Dendritic cell treated with granulocyte-macrophage colony-stimulating factor and Interleukin-4, amounts not matched to agents 40 ng/mL and 50 ng/mL, for 4 days (primary cell): ENCODE data around the gene PI4KB.
"Not testable (repeated sequence)": the region's sequence is repeated elsewhere in the genome, so short reads cannot be mapped to it uniquely, and the experiment has no call there.

ENCODE experiments used
- H3K27ac Mint-ChIP-seq: one replicate; pipeline ENCODE4 v1.8.0; 2022; ENCODE audit warnings: mild to moderate bottlenecking, mixed read lengths
- H3K27me3 Mint-ChIP-seq: one replicate; pipeline ENCODE4 v1.8.0; 2022; ENCODE audit warnings: mild to moderate bottlenecking, mixed read lengths
- H3K36me3 Mint-ChIP-seq: one replicate; pipeline ENCODE4 v1.8.0; 2022; ENCODE audit warnings: low read depth, mixed read lengths
- H3K4me1 Mint-ChIP-seq: one replicate; pipeline ENCODE4 v1.8.0; 2022; ENCODE audit warnings: low read depth, mixed read lengths
- H3K4me3 Mint-ChIP-seq: one replicate; pipeline ENCODE4 v1.8.0; 2022; ENCODE audit warnings: mild to moderate bottlenecking, moderate library complexity, mixed read lengths
- H3K9me3 Mint-ChIP-seq: one replicate; pipeline ENCODE4 v1.8.0; 2022; ENCODE audit warnings: mixed read lengths
- intact Hi-C: fragments of 100-400 bp; cut with micrococcal nuclease; formaldehyde crosslinking; loops from one replicate; pipeline ENCODE4 v1.15.0; 2022

PI4KB gene

DNA sequence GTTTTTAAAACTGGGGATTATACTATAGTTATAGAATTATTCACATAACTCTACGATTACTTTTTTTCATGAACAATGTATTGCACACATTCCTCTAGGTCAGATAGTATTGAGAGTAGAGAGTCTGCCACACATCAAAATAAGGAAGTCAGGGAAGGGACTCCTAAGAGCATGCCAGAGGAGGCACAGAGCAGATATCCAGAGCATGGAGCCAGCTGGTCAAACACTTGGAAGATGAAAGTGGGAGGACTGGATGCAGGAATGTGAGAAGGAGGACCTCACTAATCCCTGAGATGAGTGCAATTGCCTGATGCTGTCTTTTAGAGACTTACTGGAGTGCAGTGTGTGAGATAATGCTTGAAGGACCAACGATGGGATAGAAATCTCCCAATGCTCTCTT lies 29.5 kb upstream of the PI4KB start:
- no peak overlapping the region for H3K4me3 Mint-ChIP-seq
- no peaks in the 10 kb centered on the region for H3K27me3 Mint-ChIP-seq
- peaks cover 17% of the 10 kb centered on the region for H3K4me1 Mint-ChIP-seq
- H3K27ac Mint-ChIP-seq, result no peak overlapping the region
- peaks cover 10% of the 10 kb centered on the region for H3K9me3 Mint-ChIP-seq
- H3K36me3 Mint-ChIP-seq, result peaks cover 7% of the 10 kb centered on the region
- intact Hi-C loops, result no loop called here

DNA sequence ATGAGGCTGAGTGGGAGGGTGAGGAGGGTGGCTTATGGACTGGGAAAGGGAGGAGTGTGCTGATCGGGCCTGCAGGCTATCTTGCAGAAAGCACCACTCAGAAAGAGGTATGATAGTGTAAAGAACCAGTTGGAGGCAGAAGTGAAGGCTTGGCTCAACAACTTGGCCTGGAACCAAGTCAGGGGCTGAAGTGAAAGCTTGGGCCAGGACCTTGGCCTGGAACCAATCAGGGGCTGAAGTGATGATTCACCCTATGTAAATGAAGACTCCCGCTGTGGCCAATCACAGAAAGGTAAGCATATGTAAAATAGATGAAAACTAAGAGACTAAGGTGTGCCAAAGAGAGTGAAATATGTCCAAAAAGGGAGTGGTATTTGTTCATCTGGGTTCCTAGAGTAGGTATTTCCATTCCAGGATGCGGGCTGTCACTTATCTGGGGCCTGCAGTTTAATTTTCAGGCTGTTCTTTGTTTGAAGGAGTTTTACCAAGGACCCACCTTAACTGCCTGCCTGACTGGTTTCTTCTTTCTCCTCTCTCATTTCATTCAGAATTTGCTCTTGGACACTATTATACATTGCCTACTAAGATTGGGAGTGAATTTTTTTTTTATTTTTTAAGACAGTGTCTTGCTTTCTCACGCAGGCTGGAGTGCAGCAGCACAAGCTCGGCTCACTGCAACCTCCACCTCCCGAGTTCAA lies 25.0 kb upstream of the PI4KB start:
- Mint-ChIP-seq H3K9me3 (peaks cover 7% of the 10 kb centered on the region), H3K36me3 (peaks cover 9% of the 10 kb centered on the region), H3K27me3 (no peaks in the 10 kb centered on the region), H3K27ac (peak overlapping the region; percentile 66), H3K4me3 (no peak overlapping the region), H3K4me1 (peaks cover 20% of the 10 kb centered on the region)
- intact Hi-C loops, result no loop called here

DNA sequence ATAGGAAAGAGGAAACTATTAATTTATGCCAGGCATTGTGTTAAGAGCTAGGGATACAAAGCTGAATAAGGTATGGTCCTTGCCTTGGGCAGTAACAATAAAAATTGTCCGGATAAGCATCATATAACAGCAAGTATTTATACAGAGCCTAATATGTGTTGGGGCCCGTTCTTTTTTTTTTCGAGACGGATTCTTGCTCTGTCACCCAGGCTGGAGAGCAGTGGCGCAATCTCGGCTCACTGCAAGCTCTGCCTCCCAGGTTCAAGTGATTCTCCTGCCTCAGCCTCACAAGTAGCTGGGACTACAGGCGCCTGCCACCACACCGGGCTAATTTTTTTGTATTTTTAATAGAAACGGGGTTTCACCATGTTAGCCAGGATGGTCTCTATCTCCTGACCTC lies 23.1 kb upstream of the PI4KB start:
- H3K27ac Mint-ChIP-seq, H3K27me3 Mint-ChIP-seq, H3K4me3 Mint-ChIP-seq, H3K9me3 Mint-ChIP-seq, intact Hi-C loops: not testable (repeated sequence)
- Mint-ChIP-seq H3K36me3 (peaks cover 27% of the 10 kb centered on the region), H3K4me1 (peaks cover 26% of the 10 kb centered on the region)

DNA sequence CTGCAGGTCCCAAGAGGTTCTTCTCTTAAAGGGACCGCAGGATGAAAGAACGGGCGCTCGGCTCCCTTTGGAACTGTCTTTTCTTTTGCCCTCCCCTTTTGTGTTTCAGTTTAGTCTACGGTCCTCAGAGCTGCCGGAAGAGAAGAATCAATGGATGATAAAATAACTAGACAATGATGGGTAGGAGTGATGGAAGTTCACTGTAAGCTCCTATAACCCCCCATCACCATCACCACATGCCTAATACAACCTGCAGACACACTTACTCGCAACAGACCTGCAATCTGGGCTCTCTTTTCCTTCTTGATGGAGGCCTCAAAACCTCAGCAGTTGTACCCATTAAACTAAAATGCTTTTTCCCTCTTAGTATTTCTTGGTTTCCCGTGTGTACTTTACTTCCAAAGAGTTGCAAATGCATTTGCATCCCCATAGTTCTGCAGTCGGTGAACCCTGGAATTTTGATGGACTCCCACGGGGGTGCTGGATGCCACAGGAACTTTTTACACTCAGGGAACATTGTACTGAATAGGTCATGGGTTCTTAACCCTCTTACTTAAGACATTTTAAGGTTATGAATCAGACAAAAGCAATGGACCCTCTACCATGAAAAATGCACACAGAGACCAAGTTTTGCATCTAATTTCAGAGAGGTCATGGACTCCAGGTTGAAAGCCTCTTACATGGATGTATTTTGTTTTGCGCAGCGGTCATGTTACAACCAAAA lies 20.5 kb upstream of the PI4KB start:
- Mint-ChIP-seq H3K27ac (peak overlapping the region; percentile 97), H3K27me3 (no peaks in the 10 kb centered on the region), H3K9me3 (peaks cover 7% of the 10 kb centered on the region), H3K36me3 (peaks cover 53% of the 10 kb centered on the region), H3K4me3 (peak overlapping the region; percentile 85), H3K4me1 (peaks cover 52% of the 10 kb centered on the region)
- intact Hi-C loops, result loop anchor here (2.0 kb wide), 2 partner anchors 21 to 51 kb away; partner anchors contain the start of genes PI4KB and PSMB4

DNA sequence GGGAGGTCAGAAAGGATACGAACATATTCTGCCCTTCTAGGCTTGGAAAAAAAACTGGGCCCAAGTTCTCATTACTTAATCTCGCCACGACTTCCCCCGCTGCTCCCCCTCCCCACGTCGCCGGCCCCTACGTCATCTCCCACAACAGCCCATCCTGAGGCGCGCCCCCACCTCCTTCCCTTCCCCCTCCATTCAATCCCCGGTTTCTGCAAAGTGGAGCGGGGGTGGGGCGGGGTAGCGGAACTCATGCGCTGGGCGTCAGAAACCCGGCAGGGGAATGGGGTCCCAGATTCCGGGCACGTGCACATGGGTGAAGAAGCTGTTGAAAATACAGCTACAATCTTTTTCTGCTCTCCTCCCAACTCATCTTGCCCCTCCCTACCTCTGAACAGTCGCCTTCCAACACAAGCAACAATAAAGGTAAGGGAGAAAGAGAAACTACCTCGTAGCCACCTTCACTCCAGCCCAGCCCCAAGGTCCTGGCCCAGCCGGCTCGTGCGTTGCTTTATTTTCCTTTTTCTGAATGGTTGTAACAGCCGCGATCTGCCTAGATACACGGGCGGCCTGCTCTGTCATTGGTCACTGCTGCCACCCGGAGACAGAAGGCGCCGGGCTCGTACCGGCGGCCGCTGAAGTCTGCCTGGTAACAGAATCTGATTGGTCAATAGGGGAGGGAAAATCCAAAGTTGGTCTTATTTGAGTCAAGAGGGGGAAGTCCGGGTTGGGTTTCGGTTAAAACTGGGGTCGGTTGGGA lies 19.7 kb upstream of the PI4KB start, which contains the start of gene RFX5:
Gene RFX5 (minus strand): TSS at position 484 of the 754 bp plus-strand sequence. CDS start 932 bp downstream, outside the sequence.
- intact Hi-C loops, result loop anchor here (2.0 kb wide), 2 partner anchors 20 to 52 kb away; partner anchors contain the start of genes PI4KB and PSMB4
- peak within 1 kb of the TSS; percentile 97 for H3K27ac Mint-ChIP-seq
- H3K9me3 Mint-ChIP-seq, result peaks cover 3% of the 10 kb centered on the region
- H3K36me3 Mint-ChIP-seq, result peaks cover 57% of the 10 kb centered on the region
- H3K4me3 Mint-ChIP-seq, result peak within 1 kb of the TSS; percentile 85
- peaks cover 60% of the 10 kb centered on the region for H3K4me1 Mint-ChIP-seq
- no peaks in the 10 kb centered on the region for H3K27me3 Mint-ChIP-seq

DNA sequence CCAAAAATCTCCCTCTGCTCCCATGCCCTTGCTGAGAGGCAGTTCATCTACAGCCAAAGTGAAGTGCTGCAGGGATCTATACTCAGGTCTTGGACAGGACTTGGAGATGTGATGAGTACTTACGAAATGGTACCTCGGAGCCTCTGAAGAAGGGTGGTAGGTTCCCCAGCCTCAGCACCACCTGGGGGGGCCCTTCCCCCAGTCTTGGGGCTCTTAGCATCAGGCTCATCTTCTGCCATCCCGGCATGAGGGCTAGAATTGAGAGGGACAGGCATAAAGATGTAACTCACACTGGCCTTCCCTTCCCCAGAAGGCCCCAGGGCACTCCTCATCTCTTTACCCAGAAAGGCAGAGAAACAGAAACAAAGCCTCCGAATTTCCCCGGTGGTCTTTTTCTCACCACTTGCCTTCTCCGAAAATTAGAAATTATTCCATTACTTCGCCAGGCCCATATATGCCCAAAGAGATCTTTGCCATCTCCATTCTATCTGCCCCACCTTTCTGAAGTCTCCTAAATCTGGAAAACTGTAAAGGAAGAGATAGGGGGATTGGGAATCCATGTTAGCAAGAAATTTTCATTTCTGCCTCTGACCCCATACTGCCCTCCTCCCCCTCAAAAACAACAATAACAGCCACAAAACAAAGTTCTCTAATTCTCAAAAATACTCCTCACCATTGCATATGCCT lies 19.0 kb upstream of the PI4KB start:
- H3K9me3 Mint-ChIP-seq, result no peaks in the 10 kb centered on the region
- intact Hi-C loops, result loop anchor here (2.0 kb wide), 2 partner anchors 19 to 53 kb away; partner anchors contain the start of genes PI4KB and PSMB4
- H3K4me1 Mint-ChIP-seq, result peaks cover 63% of the 10 kb centered on the region
- no peaks in the 10 kb centered on the region for H3K27me3 Mint-ChIP-seq
- H3K4me3 Mint-ChIP-seq, result peak overlapping the region; percentile 85
- H3K27ac Mint-ChIP-seq, result peak overlapping the region; percentile 97
- peaks cover 60% of the 10 kb centered on the region for H3K36me3 Mint-ChIP-seq

DNA sequence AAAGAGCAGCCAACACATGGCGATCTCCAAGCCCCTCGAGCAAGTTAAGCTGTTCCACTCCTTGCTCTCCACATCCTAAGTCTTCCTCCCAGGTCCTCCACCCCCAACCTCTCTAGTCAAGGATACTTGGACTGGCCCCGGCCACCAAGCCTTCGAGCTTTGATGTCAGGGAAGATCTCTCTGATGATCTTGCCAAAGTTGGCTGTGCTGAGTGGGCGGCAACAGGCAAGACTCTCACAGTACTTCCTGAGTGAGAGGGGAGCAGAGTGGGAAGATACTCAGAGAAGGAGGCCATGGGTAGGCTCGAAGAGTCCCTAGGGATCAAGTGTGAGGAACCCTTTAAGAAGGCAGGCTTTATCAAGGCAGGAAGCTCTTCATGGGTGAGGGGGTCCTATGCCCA lies 17.1 kb upstream of the PI4KB start:
- peaks cover 69% of the 10 kb centered on the region for H3K4me1 Mint-ChIP-seq
- intact Hi-C loops, result no loop called here
- no peak overlapping the region for H3K4me3 Mint-ChIP-seq
- H3K36me3 Mint-ChIP-seq, result peaks cover 66% of the 10 kb centered on the region
- H3K27ac Mint-ChIP-seq, result peak overlapping the region; percentile 67
- H3K9me3 Mint-ChIP-seq, result no peaks in the 10 kb centered on the region
- no peaks in the 10 kb centered on the region for H3K27me3 Mint-ChIP-seq

DNA sequence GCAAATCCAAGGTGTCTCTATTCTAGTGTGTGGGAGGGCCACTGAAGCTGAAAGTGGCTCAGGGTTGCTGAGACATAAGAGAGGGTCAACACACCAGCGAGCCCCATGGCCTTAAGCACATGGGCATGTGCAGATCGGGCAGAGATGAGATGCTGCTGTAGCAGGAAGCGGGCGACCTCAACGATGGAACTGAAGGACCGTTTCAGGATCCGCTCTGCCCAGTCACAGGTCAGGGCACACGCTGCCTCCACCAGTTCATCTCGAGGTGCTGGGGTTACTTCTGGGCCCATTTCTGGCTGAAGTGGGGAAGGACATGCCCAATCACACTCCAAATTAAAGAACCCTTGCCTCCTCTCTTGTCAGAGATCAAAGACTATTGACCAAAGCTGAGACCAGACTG lies 16.4 kb upstream of the PI4KB start:
- Mint-ChIP-seq H3K4me3 (no peak overlapping the region), H3K36me3 (peaks cover 71% of the 10 kb centered on the region), H3K9me3 (no peaks in the 10 kb centered on the region), H3K27ac (peak overlapping the region; percentile 67), H3K27me3 (no peaks in the 10 kb centered on the region), H3K4me1 (peaks cover 69% of the 10 kb centered on the region)
- intact Hi-C loops, result no loop called here

DNA sequence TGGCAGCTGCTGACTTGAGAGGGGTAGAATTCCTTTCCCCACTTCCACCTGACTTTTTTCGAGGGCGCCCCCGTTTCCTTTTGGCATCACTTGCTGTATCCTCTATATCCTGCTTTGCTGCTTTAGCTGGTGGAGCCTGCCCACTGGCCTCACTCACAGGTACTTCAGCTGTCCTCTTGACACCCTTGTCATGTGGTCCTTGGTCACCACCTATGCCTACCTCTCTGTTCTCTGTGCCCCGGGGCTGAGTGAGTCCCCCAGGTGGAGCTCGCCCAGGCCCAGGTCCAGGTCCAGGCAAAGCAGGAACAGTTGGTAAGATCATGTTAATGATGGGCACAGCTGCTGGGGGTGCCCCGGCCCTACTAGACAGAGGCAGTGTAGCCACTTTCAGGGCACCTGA lies 15.4 kb upstream of the PI4KB start:
- H3K27ac Mint-ChIP-seq, result peak overlapping the region; percentile 67
- intact Hi-C loops, result no loop called here
- H3K27me3 Mint-ChIP-seq, result no peaks in the 10 kb centered on the region
- H3K9me3 Mint-ChIP-seq, result no peaks in the 10 kb centered on the region
- no peak overlapping the region for H3K4me3 Mint-ChIP-seq
- H3K4me1 Mint-ChIP-seq, result peaks cover 59% of the 10 kb centered on the region
- peaks cover 73% of the 10 kb centered on the region for H3K36me3 Mint-ChIP-seq

DNA sequence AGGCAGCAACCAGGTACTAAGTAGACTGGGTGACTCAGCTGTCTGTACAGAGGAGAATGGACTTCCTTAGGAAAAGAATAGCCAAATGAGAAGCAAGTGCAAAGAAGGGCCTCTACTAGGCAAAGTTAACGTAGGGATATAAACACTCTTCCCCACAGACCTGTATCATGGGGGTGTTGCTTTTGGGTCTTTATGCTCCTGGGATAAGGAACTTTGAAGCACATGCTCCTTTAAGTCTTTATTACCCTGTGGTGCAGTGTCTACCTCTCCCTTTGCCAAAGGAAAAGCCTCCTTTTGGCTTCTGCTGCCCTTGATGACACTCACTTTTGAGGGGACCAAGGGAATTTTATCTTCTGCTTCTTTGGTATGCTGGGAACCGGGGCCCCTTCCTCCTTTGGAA lies 14.8 kb upstream of the PI4KB start:
- H3K9me3 Mint-ChIP-seq, result no peaks in the 10 kb centered on the region
- intact Hi-C loops, result no loop called here
- H3K4me1 Mint-ChIP-seq, result peaks cover 55% of the 10 kb centered on the region
- H3K27ac Mint-ChIP-seq, result peak overlapping the region; percentile 67
- peaks cover 68% of the 10 kb centered on the region for H3K36me3 Mint-ChIP-seq
- no peak overlapping the region for H3K4me3 Mint-ChIP-seq
- no peaks in the 10 kb centered on the region for H3K27me3 Mint-ChIP-seq

DNA sequence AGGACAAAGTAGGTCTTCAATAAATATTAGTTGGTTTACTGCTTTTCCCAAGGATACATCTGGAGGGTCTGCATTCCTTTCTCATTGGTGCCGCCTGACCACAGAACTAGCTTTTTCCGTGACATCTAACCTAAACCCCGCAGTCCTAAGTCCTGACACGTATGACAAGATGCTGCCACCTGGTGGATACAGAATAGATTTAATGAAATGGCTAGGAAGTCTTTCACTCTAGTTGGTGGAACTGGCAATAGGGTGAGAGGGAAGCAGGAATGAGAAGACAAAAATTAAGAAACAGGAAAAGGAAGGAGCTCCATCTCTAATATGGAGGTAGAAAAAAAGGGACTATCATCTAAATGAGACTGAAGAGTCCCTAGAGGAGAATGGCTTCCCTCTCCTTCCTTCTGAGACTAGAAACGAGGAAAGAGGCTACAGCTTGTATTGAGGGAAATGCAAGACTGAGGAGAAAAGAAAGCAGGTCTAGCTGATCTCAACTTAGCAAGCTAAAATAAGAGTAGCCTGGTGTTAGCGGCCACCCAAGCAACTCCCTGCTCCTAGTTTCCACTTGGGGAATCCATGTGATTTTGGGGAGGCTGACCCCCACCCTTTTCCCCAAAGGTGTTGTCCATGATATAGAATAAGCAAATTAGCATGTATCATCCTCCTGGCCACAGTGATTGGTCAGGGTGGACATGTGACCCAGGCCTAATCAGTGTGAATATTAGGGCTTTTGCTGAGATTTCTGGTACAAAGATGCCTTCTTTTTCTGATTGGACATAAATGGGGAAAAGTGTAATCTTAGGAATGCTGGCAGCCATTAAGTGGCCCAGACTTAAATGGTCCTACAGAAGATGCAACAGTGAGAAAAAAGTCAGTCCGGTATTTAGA lies 13.9 kb upstream of the PI4KB start:
- H3K27me3 Mint-ChIP-seq, result no peaks in the 10 kb centered on the region
- H3K36me3 Mint-ChIP-seq, result peaks cover 59% of the 10 kb centered on the region
- H3K4me1 Mint-ChIP-seq, result peaks cover 57% of the 10 kb centered on the region
- intact Hi-C loops, result loop anchor here (2.0 kb wide), 1 partner anchor 40 kb away; no protein-coding TSS in a partner anchor
- H3K27ac Mint-ChIP-seq, result peak overlapping the region; percentile 67
- no peak overlapping the region for H3K4me3 Mint-ChIP-seq
- H3K9me3 Mint-ChIP-seq, result no peaks in the 10 kb centered on the region

DNA sequence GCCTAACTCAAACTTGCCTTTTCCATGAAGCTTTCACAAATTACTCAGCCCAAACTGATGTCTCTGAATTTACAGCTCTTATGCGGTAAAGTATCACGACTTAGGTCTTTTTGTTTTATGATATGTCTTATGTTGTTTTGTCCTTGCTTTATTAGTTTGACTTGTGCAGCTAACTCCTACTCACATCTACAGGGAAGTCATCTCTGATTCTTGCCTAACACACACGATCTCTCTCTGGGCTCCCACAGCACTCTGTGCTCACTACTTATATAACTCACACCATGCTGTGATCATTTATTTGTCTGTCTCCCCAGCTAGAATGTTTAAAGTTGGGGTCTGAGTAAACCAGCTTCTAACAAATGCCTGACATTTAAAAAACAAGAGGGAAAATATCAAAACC lies 9.3 kb upstream of the PI4KB start:
- intact Hi-C loops, result no loop called here
- H3K27me3 Mint-ChIP-seq, result no peaks in the 10 kb centered on the region
- H3K4me1 Mint-ChIP-seq, result peaks cover 13% of the 10 kb centered on the region
- peaks cover 14% of the 10 kb centered on the region for H3K36me3 Mint-ChIP-seq
- no peak overlapping the region for H3K27ac Mint-ChIP-seq
- H3K4me3 Mint-ChIP-seq, result no peak overlapping the region
- no peaks in the 10 kb centered on the region for H3K9me3 Mint-ChIP-seq

DNA sequence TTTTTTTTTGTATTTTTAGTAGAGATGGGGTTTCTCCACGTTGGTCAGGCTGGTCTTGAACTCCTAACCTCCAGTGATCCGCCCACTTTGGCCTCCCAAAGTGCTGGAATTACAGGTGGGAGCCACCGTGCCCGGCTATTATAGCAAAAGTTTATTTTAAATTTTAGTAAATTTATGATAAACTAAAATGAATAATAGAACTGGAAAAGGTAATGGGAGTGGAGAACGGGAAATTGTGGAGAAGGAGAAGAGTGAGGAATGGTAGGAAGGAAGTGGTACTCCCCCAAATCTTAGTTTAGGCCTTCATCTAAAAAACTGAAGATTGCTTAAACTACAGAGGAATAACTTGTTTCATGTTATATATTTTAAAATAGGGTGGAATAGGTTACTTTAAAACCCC lies 7.6 kb upstream of the PI4KB start:
- no peaks in the 10 kb centered on the region for H3K27me3 Mint-ChIP-seq
- H3K4me1 Mint-ChIP-seq, result peaks cover 7% of the 10 kb centered on the region
- intact Hi-C loops, result no loop called here
- no peak overlapping the region for H3K27ac Mint-ChIP-seq
- H3K4me3 Mint-ChIP-seq, result no peak overlapping the region
- no peaks in the 10 kb centered on the region for H3K9me3 Mint-ChIP-seq
- peaks cover 9% of the 10 kb centered on the region for H3K36me3 Mint-ChIP-seq
